ENCODE measurements around the gene RIPPLY2. TPM values are rescaled to one million over a fixed set of nuclear protein-coding genes. Genes with fewer than 3 reads are reported as not detected.

The RIPPLY2 gene
- polyA plus RNA-seq, 5 donors, result not detected

DNA sequence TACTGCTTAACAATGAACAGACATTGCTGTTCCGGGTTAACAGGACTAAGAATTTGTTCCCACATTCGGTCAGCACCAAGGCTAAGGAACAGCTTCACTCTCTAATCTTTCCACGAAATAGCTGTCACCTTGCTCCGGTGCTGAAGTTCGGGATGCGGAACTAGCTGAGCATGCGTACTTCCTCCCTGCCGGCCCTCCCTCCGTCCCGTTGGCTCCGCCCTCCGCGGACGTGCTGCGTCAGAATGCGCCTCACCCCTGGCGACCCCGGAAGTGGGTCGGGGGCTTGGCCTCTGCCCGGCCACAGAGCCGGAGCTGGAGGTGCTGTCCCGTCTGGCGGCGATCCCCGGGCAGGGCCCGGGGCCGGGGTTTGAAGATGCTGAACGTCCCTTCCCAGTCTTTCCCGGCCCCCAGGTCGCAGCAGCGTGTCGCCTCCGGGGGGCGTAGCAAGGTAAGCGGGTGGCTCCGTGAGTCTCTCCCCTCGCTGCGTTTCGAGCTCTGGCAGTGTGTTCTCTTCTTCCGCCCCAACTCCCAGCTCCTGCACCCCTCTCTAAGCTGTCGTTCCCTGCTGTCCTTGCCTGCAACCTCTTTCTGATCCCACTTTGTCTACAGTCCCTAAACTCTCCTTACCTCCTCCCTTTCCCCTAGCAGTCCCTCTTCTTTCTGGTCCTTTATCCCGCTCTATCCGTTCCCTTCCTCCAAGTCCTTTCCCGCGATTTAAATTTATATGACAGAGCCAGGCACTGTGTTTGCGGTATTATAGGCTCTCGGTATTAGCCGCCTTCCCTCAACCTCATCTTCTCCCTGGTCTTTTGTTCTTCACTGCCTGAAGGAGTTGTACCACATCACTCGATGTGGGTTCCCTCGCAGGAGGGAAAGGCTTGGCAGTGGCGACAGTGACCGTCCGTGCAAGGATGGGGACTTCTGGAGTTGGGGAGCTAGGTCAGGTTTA is 6.5 kb downstream of the RIPPLY2 start, which contains the start of gene CYB5R4:
Gene CYB5R4, plus strand, starts transcription at position 280 of the 949 bp plus-strand sequence. Its CDS starts 94 bp downstream, at position 374.
- DNase-seq, result peak; percentile 93 to 94

DNA sequence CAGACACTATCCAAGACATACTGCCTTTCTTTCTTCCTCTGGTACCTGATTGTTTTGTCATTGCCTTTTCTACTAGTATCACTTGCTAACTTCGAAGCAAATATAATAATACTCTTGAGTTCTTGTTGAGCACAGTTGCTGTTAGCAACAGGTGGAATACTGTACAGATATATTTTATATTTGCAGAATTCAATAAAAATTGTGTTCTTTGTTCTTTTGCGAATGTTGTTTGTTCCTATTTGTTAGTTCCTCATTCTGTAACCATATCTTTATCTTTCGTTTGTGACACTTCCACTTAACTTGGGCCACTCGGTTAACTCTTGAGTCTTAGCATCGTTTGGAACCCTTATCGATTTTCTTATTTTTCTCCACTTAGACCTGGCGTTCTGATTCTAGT is 7.2 kb downstream of the RIPPLY2 start:
- no peak for DNase-seq

GRCh38 chr6:83860782-83861495 is 7.8 kb downstream of the RIPPLY2 start:
- DNase-seq, result no peak

- no peak for DNase-seq
Observed at GRCh38 chr6:83862776-83863471, 9.8 kb downstream of the RIPPLY2 start.

DNA sequence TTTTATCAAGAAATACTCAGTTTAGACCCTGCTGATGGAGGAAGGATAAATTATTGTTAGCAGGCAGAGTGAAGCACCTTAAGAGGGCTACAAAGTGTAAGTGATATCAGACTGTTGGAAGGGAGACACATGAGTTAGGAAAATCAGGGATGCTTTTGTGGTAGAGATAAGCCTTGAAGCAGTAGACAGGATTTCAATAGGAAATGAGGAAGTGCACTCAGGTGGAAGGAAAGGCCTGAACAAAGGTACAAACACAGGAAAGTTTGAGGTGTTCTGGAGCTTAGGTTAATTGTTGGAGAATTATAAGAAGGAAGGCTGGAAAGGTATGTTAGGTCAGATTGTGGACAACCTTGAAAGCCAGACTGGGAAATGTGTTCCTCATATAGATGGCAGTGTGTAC is 13.9 kb downstream of the RIPPLY2 start:
- DNase-seq, result no peak

DNA sequence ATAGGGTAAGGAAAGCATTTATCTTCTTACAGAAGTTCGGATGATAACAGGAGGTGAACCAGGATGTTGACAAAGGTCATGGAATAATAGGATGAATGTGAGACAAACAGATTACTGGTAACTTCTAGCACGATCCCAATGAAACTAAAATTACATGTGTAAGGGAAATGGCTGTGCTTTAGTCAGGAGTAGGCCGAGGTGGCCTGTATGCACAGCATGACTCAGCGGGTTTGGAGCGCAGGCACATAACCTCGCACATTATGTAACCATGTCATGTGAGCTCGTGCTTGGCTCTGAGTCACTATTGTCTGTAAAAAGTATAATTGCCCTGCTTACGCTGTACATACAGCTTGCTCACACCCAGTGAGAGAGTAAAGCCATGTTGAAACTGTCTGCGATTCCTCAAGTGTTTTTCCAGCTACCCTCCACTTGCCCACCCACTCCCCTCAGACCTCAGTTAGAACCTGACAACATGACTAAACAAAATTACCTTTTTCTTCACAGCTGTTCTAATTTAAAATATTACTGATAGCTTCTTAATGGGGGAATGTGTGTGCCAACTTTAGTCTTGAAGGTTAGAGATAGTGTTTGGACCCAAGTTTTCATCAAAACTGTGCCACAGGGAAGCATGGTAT is 14.5 kb downstream of the RIPPLY2 start:
- no peak for DNase-seq

GRCh38 chr6:83868639-83869038 is 15.5 kb downstream of the RIPPLY2 start:
- DNase-seq, result no peak

GRCh38 chr6:83870649-83871048 is 17.5 kb downstream of the RIPPLY2 start:
- DNase-seq, result no peak

GRCh38 chr6:83872386-83873118 is 19.4 kb downstream of the RIPPLY2 start:
- DNase-seq, result no peak

DNA sequence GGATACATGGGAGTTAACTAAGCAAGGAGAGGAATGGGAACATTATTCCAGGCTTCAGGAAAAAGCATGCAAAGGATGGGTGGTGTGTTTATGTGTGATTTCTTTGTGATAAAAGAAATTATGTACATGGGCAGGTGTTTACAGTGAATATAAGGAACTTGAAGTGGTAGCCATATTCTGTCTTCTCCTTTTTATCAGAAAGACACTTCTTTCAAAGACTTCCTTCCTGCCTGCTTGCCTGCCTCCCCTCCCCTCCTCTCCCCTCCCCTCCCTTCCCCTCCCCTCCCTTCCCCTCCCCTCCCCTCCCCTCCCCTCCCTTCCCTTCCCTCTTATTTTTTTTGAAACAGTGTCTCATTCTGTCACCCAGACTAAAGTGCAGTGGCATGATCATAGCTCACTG is 20.7 kb downstream of the RIPPLY2 start:
- DNase-seq, result no peak

GRCh38 chr6:83875843-83876242 is 22.7 kb downstream of the RIPPLY2 start:
- no peak for DNase-seq

DNA sequence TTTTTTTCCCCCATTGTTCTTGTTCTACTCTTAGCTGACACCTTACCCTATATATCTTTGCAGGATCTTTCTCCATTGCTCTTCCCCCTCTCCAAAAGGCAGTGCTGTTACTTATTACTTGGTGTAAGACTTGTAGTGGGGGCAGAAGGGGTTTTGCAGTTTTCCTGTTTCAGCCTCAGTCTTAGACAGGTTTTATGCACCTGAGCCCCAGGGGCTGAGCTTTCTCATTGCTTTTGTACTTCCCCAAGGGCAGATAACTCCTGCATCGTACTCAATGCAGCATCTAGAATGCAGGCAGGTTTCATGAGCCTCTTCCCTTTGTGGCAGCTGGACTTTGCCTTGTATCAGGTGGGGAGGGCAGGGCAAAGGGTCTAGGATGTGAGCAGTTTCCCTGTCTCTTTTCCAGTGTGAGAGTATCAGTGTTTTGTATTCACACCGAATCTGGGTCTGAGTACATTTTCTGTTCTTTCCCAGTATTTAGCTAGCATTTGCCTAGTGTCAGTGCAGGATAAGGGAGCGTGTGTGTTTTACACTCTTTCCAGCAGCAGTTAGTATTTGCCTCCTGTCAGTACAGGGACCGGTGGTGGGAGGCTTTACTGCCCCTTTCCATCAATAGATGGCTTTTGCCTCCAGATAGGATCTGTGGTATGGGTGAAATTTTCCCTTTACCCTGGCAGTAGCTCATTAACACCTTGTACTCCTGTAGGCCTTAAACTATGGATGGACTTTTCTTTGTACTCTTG is 25.9 kb downstream of the RIPPLY2 start:
- DNase-seq, result no peak

GRCh38 chr6:83879746-83880145 is 26.6 kb downstream of the RIPPLY2 start:
- DNase-seq, result no peak

- no peak for DNase-seq
Observed at GRCh38 chr6:83883240-83883639, 30.1 kb downstream of the RIPPLY2 start.

- DNase-seq, result peak in 1 of 2 donors; percentile 32
Observed at GRCh38 chr6:83884523-83884922, 31.4 kb downstream of the RIPPLY2 start.

DNA sequence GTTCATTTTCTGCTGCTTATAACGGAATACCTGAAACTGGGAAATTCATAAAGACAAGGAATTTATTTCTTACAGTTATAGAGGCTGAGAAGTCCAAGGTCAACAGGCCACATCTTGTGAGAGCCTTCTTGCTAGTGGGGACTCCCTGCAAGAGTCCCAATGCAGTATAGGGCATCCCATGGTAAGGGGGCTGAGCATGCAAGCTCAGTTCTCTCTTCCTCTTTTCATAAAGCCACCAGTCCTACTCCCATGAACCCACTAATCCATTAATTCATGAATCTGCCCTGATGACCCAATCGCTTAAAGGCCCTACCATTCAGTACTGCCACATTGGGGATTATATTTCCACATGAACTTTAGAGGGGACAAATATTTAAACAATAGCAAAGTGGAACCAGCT is 32.8 kb downstream of the RIPPLY2 start:
- DNase-seq, result no peak

- DNase-seq, result no peak
Observed at GRCh38 chr6:83889621-83890020, 36.5 kb downstream of the RIPPLY2 start.

DNA sequence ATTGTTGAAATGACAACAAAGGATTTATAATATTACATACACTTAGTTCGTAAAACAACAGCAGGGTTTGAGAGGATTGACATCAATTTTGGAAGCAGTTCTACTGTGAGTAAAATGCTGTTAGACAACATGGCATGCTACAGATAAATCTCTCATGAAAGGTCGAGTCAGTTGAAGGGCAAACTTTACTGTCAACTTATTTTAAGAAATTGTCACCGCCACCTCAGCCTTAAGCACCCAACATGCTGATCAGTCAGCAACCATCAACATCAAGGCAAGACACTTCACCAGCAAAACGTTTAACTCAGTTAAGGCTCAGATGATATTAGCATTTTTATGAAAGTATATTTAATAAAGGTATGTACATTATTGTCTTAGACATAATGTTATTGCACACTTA is 37.4 kb downstream of the RIPPLY2 start:
- DNase-seq, result no peak

DNA sequence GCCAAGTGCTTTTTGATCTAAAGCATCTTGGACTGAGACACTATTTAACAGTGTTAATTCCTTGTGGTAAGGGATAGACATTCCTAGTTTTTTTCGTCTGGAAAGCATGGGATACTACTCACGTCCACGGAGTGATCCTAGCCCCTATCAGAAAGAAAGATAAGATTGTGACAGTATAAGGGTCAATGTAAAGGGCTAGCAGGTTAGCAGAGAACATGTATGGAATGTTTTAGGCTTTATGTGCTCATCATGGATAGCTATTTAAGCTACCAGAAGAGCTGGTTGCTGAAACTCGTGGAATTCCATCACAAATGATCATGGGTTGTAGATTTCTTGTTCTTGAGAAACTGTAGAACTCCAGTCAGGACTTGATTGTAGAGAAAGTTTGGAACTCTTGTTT is 38.4 kb downstream of the RIPPLY2 start:
- DNase-seq, result no peak

GRCh38 chr6:83893024-83893423 is 39.9 kb downstream of the RIPPLY2 start:
- DNase-seq, result no peak
